Right atrium auricular region (tissue), 2 donors: ENCODE measurements around the gene BRD8. TPM values are rescaled to one million over a fixed set of nuclear protein-coding genes. Genes with fewer than 3 reads are reported as not detected.

Experiments used
- DNase-seq: peaks from one replicate; pipeline ENCODE4 v3.0.0-alpha.2; 2019; ENCODE audit warnings: low spot score
- H3K27ac ChIP-seq, 2 donors: fragments of 200-600 bp; sonication (generic); 1 replicate in 1 of 2; 2 replicates in 1 of 2; pipeline ENCODE4 v1.5.1; 2016 to 2019
- H3K27me3 ChIP-seq, 2 donors: fragments of 200-600 bp; sonication (generic); one replicate each; pipeline versions ENCODE4 v1.5.1 to v1.6.0; 2017 to 2019
- H3K36me3 ChIP-seq: fragments of 200-600 bp; sonication (generic); one replicate; pipeline ENCODE4 v1.5.1; 2016
- H3K4me1 ChIP-seq, 2 donors: fragments of 200-600 bp; sonication (generic); one replicate each; pipeline versions ENCODE4 v1.5.1 to v1.6.0; 2017 to 2019
- H3K4me3 ChIP-seq, 2 donors: fragments of 200-600 bp; sonication (generic); 1 replicate in 1 of 2; 2 replicates in 1 of 2; pipeline ENCODE4 v1.5.1; 2017 to 2019; ENCODE audit warnings: mild to moderate bottlenecking in 1 of 2, moderate library complexity in 1 of 2
- H3K9me3 ChIP-seq, 2 donors: fragments of 200-600 bp; sonication (generic); one replicate each; pipeline ENCODE4 v1.5.1; 2019
- total RNA-seq, 2 donors: library from RNA; depleted of rRNA; stranded (reverse); fragments of >200 nt; gene quantifications; one replicate each; pipeline ENCODE4 v1.1.0, GENCODE V29; 2016
- TF ChIP-seq, protein P1 (sequence below), 2 donors: fragments of 200-600 bp; sonication (generic); IDR thresholded peaks; one replicate each; pipeline ENCODE4 v1.5.1; 2019; ENCODE audit warnings: antibody characterized with exemption in 2 of 2

BRD8 gene
- total RNA-seq, 2 donors from 2014 or later = 20.2 to 27.3 TPM

DNA sequence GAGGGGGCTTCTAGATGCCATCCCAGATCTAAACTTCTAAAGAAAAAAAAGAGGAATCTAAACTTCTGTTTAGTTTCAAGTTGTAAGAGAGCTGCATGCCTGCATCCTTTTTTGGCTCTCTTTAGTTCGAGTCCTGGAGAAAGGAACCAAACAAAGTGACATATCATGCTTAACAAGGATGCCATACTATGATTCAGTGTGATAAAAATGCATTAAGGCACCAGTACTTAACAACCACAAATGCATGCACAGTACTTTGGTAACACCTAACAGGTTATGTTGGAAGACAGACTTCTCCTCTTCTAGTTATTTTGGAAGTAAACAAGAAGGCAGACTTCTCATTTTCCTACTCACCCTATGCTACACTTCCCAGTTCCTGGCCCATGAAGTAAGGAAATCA is 66.5 kb downstream of the BRD8 start:
- H3K27ac ChIP-seq = no peak overlapping the region
- no peaks in the 10 kb centered on the region for H3K27me3 ChIP-seq
- no peaks in the 10 kb centered on the region for H3K4me1 ChIP-seq
- no peaks in the 10 kb centered on the region for H3K9me3 ChIP-seq
- TF ChIP-seq, protein P1, sequence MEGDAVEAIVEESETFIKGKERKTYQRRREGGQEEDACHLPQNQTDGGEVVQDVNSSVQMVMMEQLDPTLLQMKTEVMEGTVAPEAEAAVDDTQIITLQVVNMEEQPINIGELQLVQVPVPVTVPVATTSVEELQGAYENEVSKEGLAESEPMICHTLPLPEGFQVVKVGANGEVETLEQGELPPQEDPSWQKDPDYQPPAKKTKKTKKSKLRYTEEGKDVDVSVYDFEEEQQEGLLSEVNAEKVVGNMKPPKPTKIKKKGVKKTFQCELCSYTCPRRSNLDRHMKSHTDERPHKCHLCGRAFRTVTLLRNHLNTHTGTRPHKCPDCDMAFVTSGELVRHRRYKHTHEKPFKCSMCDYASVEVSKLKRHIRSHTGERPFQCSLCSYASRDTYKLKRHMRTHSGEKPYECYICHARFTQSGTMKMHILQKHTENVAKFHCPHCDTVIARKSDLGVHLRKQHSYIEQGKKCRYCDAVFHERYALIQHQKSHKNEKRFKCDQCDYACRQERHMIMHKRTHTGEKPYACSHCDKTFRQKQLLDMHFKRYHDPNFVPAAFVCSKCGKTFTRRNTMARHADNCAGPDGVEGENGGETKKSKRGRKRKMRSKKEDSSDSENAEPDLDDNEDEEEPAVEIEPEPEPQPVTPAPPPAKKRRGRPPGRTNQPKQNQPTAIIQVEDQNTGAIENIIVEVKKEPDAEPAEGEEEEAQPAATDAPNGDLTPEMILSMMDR (IDR thresholded peaks at IDR 0.05) = no peak
- DNase-seq = no peak
- no peak overlapping the region for H3K4me3 ChIP-seq
- H3K36me3 ChIP-seq = no peaks in the 10 kb centered on the region

DNA sequence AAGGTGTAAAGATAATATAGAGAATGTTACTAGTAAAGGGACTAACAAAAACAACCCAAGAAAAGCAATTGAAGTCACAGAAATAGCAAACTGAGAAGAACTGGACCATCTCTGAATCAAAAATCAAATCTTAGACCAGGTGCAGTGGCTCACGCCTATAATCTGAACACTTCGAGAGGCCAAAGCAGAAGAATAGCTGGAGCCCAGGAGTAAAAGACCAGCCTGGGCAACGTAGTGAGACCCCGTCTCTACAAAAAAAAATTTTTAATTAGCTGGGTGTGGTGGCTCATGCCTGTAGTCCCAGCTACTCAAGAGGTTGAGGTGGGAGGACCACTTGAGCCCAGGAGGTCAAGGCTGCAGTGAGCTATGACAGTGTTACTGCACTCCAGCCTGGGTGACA is 67.2 kb downstream of the BRD8 start:
- TF ChIP-seq, protein P1 (IDR thresholded peaks at IDR 0.05) = no peak
- no peak overlapping the region for H3K27ac ChIP-seq
- no peak overlapping the region for H3K4me3 ChIP-seq
- no peaks in the 10 kb centered on the region for H3K36me3 ChIP-seq
- DNase-seq = no peak
- H3K4me1 ChIP-seq = no peaks in the 10 kb centered on the region
- H3K27me3 ChIP-seq = no peaks in the 10 kb centered on the region
- no peaks in the 10 kb centered on the region for H3K9me3 ChIP-seq

DNA sequence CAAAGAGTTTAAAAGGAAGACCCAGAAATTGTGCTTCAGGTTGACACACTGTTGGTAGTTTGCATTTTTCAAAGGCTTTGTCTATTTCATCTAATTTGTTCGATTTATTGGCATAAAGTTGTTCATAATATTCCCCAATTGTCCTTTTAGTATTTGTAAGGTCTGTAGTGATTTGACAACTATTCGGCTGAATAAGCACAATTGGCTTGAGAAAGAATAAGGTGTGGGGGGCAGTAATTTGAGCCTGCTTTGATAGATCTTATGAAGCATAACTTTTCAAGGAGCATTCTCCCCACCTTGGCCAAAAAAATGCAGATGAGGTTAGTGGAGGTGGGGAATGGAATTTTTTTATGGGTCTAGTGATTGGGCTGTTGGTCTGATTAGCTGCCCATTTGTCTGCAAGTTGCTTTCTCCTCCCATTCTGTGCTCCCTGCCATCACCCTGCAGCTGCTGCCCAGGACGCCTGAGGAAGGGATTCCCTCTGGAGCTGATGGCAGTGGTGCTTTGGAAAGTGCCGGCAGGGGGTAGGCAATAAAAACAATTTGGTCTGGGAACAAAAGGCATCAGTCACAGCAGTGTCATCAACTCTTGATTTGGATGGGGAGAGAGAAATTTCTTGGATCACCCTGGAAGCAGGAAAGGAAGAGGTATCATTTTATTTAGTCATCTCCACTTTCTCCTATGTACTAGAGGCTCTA is 68.0 kb downstream of the BRD8 start:
- Histone ChIP-seq H3K4me3 (no peak overlapping the region), H3K4me1 (no peaks in the 10 kb centered on the region), H3K36me3 (no peaks in the 10 kb centered on the region), H3K27ac (no peak overlapping the region), H3K9me3 (no peaks in the 10 kb centered on the region), H3K27me3 (no peaks in the 10 kb centered on the region)
- TF ChIP-seq, protein P1 (IDR thresholded peaks at IDR 0.05) = no peak
- no peak for DNase-seq

DNA sequence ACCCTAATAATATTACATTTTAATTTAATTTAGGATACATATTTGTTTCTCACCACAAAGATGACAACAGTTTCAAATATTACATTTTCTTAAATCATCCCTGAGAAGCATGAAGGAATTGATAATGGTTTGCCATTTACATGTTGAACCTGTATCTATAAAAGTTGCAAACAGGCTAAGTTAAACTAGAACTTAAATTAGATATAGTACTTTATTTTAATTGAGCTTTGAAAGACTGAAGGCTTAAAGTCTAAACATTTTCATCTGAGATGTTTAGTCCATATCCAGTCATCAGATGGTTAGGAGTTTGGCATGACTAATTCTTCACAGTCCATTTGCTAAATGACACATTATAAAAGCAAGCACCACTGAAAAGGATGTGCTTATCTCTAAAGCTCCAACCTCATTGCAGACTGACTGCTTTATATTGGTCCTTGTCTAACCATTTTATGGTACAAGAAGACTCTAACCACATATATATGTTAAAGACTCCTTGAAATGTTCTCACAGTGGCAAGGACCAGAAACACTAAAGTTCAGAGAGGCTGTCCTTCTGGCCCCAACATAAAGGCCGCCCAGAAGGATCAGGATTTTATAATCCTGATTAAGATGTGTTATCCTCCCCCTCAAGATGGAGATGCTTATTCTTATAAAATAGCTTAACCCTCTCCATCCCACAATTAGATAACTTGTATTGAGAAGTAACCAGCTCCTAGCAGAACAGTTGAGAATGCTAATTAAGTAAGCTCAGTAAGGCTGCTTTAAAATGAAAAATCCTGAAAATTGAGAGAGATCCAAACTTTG is 68.8 kb downstream of the BRD8 start:
- Histone ChIP-seq H3K27me3 (no peaks in the 10 kb centered on the region), H3K27ac (no peak overlapping the region), H3K4me3 (no peak overlapping the region), H3K9me3 (no peaks in the 10 kb centered on the region), H3K36me3 (no peaks in the 10 kb centered on the region), H3K4me1 (no peaks in the 10 kb centered on the region)
- no peak for DNase-seq
- TF ChIP-seq, protein P1 (IDR thresholded peaks at IDR 0.05) = no peak

DNA sequence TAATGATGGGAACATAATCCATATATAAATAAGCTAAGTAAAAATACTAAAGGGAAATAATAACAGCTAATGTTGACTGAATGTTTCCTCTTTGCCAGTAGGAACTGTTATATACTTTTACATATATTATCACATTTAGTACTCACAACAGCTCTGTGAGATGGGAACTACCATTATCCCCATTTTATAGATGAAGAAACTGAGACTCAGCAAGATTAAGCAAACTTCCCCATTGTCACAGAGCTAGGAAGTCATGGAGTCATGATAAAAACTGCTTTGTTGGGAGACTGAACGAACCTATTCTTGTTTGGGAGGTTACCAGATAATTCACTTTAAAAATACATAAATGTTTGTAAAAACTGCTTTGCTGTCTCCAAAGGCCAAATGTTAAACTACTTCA is 71.2 kb downstream of the BRD8 start:
- Histone ChIP-seq H3K4me3 (no peak overlapping the region), H3K27ac (no peak overlapping the region), H3K27me3 (no peaks in the 10 kb centered on the region), H3K4me1 (no peaks in the 10 kb centered on the region), H3K36me3 (no peaks in the 10 kb centered on the region), H3K9me3 (no peaks in the 10 kb centered on the region)
- DNase-seq = no peak
- TF ChIP-seq, protein P1 (IDR thresholded peaks at IDR 0.05) = no peak
